GM18508 (cell line): ENCODE data around the gene JAG1.
"Not testable (repeated sequence)": the region's sequence is repeated elsewhere in the genome, so short reads cannot be mapped to it uniquely, and the experiment has no call there.

Experiments
- ATAC-seq: cut with Tn5 transposase; IDR thresholded peaks from one replicate; pipeline ENCODE4 v1.9.1; 2021; ENCODE audit warnings: moderate number of reproducible peaks; ENCODE audit not compliant: insufficient read depth, unreplicated experiment

Gene JAG1

GRCh38 chr20:10591946-10592521, 81.8 kb downstream of the JAG1 start:
- ATAC-seq, result no peak

DNA sequence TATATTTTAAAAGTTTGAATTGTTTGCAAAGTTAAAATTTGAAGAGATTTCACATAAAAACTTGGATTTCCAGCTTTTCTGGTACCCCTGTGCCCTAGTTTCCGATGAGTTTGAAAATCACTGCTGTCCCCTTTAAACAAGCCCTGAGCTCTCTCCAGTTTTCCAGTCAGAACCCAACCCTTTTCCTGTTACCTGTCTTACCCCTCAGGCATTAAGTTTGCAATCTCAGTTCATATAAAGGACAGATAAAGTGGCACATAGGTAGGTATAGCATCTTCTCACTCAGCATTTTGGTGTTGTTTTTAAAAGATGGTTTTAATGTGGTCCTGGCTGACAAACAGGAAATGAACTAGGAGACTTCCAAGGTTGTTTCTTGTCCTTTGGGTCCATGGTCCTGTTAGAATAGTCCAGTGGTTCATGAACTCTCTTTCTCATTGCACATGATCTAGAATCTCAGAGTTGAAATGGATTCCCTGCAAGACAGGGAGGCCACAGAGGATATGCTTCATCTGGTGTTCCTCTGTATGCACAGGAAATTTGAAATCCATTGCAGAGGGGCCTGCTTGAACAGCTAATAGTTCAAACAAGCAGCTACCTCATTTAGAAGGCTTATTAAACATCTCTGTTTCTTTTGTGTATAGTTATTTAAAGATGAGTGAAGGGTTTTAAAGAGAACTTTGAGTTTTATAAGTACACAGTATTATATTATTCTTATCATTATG, 82.7 kb downstream of the JAG1 start:
- ATAC-seq, result no peak

DNA sequence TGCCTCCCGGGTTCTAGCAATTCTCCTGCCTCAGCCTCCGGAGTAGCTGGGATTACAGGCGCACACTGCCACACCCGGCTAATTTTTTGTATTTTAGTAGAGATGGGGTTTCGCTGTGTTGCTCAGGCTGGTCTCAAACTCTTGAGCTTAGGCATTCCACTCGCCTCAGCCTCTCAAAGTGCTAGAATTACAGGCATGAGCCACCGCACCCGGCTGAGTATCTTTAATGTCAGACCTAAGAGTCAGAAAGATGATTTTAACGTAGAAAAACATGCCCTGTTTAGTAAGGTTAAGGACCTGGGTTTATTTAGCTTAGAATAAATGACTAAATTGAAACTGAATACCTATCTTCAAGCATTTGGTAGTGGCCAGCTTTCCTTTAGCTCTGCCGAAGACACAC, 83.4 kb downstream of the JAG1 start:
- not testable (repeated sequence) for ATAC-seq
